Hematopoietic multipotent progenitor cell treated with erythropoietin and hydrocortisone succinate and interleukin-3 and kit ligand, for 17 days (in vitro differentiated cells): ENCODE measurements around the gene MCAT.

Experiments
- DNase-seq: peaks from one replicate; pipeline ENCODE4 v3.0.0-alpha.2; 2015; ENCODE audit warnings: low spot score

MCAT gene

GRCh38 chr22:43142880-43143562 lies at the start of gene MCAT:
Gene MCAT (minus strand): TSS chr22:43143398. CDS start chr22:43143348, 50 bp downstream.
- DNase-seq: peak; percentile 83

GRCh38 chr22:43191831-43192230 lies 48.6 kb upstream of the MCAT start:
- no peak for DNase-seq

- no peak for DNase-seq
These were observed 45.8 kb upstream of the MCAT start for GRCh38 chr22:43188829-43189545.

DNA sequence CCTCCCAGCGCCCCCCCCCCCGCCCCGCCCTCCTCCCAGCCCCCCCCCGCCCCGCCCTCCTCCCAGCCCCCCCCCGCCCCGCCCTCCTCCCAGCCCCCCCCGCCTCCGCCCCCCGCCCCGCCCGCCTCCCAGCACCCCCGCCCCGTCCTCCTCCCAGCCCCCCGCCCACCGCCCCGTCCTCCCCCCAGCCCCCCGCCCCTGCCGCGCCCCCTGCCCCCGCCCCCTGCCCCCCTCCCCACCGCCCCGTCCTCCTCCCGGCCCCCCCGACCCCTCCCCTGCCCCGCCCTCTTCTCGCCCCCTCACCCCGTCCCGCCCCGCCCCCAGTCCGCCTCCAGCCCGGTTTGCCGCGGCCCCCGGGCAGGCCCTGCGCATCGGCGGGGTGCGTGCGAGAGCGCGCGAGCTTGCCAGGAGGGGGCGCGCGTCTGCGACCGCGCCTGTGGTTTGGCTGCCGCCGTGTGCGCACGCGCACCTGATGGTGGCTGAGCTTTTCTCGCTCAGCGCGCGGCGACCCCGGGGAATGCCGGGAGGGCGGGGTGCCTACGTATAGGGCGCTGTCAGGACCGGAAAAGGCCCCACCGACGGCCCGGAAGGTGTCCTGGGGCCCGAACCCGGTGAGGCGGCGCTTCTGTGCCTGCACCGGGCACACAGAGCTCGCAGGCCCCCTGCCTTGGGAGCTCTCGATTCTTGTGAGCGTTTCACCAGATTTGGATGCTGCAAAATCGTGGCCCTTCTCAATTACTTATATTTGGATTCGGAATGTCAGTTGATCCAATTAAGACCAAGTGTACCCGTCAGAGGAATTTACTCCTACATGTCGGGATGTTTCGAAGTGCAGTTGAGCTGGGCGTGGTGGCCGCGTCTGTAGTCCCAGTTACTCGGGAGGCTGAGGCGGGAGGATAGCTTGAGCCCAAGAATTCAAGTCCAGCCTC lies 44.2 kb upstream of the MCAT start:
- DNase-seq: peak; percentile 97

GRCh38 chr22:43186272-43187170 lies 43.3 kb upstream of the MCAT start, which contains the start of gene TTLL12:
Gene TTLL12 (minus strand): TSS chr22:43187134. CDS start chr22:43187069, 65 bp downstream.
- peak; percentile 77 for DNase-seq

DNA sequence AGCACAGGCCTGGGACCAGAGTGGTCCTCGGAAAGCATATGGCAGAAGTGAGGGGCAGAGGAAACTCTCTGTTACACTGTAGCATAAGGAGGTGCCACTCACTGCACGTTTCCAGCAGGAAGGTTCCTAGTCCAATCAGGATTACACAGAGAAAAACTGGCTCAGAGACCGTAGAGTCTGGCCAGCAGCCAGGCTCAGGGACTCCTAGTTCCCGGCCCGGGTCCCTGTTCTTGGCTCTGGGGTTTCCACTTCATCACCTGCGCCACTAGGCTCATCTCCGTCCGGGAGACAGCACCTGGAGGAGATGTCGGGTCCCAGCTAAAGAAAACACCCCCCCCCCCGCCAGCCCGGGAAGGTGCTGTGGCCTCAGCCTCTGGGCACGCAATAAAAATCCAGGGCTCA lies 42.7 kb upstream of the MCAT start:
- peak; percentile 52 for DNase-seq

- peak; percentile 86 for DNase-seq
These were observed 40.5 kb upstream of the MCAT start for GRCh38 chr22:43183496-43184277.

DNA sequence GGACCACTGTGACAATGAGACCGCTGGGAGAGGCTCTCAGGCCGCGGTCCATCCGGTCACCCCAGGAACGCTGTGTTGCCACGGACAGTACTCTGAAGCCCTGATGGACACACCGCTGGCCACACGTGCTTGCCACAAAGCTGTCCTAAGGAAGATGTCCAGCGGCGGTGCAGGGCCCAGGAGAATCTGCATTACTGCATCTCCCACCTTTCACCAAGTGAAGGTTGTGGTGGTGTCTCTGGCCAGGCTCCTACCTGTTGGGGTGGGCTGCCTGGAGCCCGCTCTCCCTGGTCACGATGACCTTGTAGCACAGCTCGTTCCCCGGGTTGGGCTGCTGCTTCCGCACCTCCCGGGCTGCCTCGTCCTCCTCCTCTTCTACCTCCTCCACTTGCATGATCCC lies 39.5 kb upstream of the MCAT start:
- no peak for DNase-seq

DNA sequence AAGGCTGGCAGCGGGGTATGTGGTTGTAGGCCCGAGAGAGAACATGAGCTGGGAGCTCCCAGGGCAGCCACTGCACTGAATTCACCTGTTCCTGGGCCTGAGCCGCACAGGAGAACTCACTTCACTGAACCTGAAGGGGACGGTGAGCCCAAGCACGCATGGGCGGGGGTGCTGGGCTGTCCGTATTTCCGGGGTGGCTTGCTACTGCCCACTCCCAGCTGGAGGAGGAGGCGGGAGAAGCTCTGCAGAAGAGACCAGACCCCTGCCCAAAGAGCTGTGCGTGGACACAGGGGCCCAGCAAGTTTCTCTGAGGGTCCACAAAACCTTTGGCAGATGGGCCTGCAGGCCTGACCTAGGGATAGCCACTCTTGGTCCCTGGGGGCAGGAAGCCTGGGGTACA lies 38.9 kb upstream of the MCAT start:
- DNase-seq: no peak

DNA sequence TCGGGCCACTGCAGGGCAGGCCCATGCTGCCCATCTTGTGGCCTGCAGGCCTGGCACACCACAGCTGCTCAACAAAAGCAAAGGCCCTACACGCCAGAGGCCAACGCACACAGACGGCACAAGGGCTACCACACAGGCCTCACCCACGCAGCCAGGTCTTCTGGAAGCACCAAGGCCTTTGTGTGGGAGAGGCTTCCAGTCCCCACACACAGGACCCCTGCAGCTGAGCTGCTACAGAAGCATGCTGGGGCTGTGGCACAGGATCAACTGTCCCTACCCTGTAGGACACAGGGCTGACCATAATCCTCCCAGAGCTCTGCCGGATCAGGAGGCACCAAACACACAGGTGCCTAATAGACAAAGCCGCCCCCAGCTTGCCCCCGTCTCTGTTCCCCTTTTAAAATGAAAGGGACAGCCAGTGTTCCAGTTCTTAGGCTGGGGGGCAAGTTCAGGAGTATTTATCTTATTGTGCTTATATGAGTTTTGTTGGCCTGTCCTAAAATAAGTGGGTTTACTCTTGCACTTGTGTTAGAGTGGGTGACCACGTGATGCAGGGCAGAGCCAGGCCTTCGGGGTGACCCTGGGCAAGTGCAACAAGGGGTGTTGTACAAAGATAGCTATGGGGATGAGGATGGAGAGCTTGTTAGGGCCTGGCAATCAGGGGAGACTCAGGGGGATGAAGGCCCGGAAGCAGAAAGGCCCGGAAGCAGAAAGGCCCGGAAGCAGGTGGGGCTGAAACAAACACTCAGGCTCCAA lies 38.3 kb upstream of the MCAT start:
- no peak for DNase-seq

GRCh38 chr22:43180670-43181069 lies 37.5 kb upstream of the MCAT start:
- no peak for DNase-seq

DNA sequence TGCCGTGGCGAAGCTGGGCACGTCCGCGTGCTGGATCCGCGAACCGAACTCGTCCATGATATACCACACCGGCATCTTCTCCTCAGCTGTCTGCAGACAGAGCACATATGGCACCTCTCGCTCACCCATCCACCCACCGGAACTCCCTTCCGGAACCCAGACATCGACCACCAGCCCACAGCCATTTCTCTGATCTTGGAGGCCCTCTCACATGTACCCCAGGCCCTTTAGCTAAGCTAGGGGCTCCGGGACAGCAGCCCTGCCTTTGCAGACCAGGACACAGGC lies 36.7 kb upstream of the MCAT start:
- DNase-seq: no peak

DNA sequence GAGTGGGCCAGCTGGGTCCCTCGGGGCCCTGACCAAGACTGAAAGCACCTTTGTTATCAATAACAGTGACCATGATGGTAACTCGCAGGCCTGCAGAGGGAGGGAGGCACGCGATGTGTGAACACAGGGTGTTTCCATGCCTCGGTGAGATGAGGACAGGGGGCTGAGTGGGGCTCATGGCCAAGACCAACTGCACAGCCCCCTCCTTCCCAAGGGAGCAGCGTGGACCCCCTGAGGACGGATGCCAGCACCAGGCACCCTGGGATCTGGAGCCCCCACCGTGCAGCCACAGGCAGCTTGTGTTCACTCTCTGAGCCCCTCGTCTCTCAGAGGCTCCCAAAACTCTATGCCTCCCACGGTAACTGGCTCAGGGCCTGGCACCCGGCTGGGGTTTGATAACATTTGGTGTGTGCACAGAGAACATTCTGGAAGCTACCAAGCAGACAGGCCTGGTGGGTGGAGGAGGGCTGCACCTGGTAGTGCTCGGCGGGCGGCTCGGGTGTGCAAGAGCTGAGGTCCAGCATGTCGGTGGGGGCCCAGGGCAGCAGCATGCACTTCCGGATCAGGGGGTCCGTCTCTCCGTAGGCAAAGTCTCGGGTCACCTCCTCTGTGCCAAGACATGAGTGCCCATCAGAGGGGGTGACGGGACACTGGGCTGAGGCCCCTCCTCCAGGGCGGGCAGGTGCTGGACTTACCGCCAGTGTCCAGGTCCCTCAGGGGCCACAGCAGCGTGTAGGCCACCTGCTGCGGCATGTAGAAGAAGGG lies 36.1 kb upstream of the MCAT start:
- no peak for DNase-seq

GRCh38 chr22:43177479-43177878 lies 34.3 kb upstream of the MCAT start:
- DNase-seq: no peak

- no peak for DNase-seq
These were observed 32.9 kb upstream of the MCAT start for GRCh38 chr22:43176090-43176489.

GRCh38 chr22:43174941-43175531 lies 31.8 kb upstream of the MCAT start:
- DNase-seq: no peak

DNA sequence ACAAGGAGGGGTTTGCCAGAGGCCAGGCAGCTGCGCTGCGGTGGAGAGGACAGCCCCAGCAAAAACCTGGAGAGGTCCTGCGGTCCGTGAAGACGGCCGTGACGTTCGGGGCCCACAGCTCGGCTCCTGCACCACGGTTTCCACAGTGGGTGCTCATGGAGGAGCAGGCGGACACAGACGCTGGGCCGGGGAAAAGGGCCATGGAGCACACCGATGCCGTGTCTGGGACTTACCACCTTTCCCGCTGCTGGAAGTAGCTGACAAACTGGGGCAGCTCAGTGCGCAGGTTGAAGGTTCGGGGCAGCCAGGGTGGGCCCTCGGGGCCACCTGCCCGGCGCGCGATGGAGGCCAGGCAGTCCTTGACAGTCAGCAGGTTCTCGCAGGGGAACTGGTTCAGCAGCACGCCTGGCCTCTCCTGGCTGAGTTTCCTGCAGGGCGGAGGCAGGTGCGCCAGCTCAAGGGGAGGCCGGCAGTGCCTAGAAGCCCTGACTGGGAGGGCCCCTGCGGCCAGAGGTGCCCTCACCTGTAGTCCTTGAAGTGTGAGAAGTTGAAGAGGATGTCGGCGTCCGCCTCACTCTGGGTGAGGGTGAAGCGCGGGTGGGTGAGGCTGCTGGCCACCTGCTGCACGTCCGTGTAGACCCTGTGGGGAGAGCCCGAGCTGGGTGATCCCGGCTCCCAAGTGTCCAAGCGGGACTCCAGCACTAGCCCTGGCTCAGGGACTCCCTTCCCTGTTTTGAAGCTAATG lies 30.9 kb upstream of the MCAT start:
- DNase-seq: no peak

DNA sequence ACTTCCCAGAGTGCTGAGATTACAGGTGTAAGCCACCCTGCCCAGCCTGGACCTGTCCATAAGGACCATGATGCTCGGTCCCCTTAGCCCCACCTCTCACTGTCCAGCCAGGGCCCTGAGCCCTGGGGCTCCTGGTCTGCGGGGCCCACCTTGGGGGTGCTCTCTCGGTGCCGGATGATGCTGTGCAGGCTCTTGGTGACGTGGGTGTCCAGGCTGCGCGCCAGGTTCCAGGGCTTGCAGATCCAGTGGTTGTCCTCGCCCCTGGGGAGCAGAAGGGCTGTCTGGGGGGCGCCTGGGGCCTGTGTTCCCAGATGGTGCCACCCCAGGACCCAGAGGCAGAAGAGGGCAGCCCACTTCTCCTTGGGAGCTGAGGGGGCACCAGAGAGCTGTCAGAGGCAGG lies 30.4 kb upstream of the MCAT start:
- DNase-seq: no peak
